Activated CD4-positive, alpha-beta T cell treated with anti-CD3 and anti-CD28 coated beads for 48 hours (primary cell): ENCODE results near the gene RAB11FIP4.
"Not testable (repeated sequence)": the region's sequence is repeated elsewhere in the genome, so short reads cannot be mapped to it uniquely, and the experiment has no call there.

Experiments
- DNase-seq: peaks from one replicate; pipeline ENCODE4 v3.0.0-alpha.2; 2020

RAB11FIP4 gene

DNA sequence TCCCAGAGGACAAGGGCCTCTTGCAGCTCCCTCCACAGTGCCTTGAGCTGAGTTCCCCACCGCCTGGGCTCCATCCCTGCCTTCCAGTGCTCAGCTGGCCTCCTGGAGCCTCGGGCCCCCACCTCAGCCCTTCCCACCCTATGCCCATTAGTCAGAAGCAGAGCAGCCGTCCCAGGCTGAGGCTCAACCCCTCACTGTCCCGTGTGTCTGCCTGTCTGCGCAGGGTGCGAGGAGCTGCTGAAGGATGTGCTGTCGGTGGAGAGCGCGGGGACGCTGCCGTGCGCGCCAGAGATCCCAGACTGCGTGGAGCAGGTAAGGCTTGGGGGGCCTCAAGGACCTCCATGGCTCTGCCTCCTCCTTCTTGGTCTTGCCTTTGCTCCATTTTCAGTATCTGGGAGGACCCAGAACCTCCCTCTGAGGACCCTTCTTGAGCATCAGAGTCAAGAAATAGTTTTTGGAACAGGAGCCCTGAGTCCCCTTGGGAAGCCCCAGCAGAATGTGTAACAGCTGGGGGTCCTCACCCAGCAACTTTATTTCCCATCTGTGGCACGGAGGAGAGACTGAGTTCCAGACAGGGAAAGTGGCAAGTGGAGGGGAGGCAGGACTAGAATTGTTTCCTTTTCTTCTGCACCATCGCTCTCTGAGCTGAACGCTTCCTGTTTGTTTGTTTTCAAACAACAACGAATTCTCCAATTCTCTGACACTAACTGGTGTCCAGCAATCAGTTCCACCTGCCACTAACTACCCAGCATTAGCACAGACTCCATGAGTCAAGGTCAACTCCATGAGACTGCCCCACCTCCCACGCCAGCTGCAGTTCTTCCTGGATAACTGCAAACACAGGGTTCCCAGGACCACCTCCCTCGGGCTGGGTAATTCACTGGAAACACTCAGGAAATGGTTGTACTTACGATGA lies 42.6 kb downstream of the RAB11FIP4 start:
- no peak for DNase-seq

DNA sequence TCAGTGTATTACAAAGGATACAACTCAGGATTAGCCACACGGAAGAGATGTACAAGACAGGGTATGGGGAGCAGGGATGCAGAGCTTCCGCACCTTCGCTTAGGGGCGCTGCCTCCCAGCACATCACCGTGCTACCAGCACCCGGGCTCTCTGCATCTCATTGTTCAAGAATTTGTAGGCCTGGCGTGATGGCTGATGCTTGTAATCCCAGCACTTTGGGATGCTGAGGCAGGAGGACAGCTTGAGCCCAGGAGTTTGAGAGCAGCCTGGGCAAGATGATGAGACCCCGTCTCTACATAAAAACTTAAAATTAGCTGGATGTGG lies 43.2 kb downstream of the RAB11FIP4 start:
- no peak for DNase-seq

DNA sequence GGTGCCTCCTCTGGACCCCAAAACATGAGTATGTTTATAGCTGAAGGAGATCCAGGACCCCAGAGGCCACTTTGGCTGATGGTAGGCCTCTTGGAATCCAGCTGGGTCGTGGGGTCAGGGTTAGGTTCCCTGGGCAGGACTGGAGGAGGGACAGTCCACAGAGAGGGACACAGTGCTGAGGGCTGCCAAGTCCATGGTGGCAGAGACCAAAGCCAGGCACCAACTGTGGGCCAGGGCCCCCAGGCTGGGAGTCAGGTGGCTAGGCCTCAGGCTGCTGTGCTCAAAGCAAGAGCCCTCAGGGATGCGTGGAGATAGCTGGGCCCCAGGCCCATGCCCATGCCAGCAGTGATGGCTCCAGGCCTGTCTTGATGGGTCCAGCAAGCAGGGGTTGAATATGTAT lies 44.1 kb downstream of the RAB11FIP4 start:
- DNase-seq = no peak

DNA sequence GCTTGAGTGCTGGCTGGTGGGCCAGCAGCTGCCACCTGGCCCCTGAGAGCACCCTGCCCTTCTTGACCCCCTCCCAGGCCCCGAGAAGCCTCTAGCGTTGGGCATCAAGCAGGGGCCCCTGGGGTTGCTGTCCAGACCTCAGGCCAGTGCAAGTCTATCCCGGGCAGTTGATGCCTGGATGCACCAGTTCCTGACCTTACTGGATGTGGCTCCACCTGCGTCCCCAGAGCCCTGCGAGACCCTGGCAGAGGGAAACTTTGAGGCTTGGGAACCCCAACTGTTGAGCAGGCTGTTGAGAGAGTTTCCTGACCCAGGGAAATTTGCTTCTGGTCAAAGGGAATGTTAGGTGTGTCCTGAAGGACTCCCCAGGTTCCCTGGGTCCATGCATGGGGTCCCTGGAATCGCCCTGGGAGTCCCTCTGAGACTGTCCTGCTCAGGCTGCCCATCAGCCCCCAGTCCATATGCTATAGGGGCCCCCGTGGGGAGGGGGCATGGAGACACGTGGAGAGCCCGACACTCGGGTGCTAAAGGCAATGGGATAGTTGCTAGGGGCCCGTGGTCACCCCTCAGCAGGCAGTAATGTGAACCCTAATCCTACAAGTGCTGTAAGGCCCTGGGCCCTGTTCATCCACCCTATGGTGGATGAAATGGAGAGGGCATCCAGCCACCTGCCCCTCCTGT lies 46.4 kb downstream of the RAB11FIP4 start:
- DNase-seq = no peak

DNA sequence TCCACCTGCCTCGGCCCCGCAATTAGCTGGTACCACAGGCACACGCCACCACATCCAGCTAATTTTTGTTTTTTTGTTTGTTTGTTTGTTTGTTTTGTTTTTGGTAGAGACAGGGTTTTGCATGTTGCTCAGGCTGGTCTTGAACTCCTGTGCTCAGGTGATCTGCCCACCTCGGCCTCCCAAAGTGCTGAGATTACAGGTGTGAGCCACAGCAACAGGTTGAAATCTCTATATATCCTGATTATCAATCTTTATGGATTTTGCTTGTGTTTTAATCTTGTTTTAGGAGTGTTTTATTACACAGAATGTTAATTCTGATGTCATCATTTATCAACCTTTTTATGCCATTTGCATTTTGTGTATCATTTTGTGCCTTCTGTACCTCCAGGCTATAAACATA lies 48.2 kb downstream of the RAB11FIP4 start:
- no peak for DNase-seq

DNA sequence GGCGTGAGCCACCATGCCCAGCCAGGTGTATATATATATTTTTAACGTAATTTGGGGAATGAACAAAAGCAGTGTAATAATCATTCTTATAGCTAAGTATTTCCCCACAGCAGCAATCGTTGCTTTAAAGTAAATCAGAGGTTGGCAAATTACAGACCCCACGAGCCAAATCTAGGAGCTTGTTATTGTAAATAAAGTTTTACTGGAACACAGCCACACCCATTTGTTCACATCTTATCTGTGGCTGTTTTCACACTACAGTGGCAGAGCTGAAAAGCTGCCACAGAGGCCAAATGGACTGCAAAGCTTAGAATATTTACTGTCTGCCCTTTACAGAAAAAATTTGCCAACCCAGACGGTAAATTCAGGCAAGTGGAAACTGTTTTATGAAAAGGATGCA lies 50.8 kb downstream of the RAB11FIP4 start:
- no peak for DNase-seq

DNA sequence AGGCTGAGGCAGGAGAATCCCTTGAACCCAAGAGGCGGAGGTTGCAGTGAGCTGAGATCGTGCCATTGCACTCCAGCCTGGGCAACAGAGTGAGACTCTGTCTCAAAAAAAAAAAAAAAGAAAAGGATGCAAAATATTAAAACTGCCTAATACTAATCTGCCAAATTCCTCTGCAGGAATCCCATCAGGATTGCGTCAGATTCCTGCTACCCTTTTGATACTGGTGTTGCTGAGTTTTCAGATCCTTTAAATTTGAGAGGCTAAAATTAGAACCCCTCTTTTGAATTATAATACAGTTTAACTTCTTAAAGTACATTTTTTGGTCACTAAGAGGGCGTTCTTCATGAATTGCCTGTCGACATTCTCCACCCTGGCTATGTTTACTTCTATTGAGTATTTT lies 51.4 kb downstream of the RAB11FIP4 start:
- DNase-seq = not testable (repeated sequence)

DNA sequence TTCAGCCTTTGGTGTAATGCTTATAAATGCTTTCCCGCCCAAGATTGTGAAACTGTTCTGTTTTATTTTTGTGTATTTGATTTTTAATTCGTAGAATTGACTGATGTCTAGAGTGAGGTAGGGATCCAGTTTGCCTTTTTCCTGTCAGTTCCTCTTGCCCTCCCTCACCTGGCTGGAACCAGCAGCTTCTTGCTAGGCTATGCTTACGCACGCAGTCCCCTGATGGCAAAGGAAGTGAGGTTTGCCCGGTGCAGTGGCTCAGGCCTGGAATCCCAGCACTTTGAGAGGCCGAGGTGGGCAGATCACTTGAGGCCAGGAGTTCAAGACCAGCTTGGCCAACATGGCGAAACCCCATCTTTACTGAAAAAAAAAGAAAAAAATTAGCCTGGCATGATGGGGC lies 51.9 kb downstream of the RAB11FIP4 start:
- DNase-seq = no peak

DNA sequence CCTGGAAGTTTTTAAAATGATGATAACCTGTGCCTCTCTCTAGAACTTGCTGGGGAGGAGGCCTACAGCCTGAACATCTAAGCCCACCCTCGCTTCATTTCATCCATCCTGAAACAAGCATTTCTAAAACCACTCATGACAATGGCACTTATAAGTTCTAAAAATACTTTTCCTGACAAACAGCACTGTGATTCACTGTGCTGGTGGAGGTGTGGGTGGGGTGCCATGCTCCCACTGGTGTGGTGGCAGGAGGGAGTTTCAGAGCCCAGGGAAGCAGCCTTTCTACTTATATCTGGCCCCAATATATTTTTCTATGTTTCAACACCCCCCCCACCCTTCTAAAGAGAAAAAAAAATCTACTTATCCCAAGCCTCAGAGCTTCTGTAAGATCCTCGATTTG lies 52.6 kb downstream of the RAB11FIP4 start:
- DNase-seq = no peak

DNA sequence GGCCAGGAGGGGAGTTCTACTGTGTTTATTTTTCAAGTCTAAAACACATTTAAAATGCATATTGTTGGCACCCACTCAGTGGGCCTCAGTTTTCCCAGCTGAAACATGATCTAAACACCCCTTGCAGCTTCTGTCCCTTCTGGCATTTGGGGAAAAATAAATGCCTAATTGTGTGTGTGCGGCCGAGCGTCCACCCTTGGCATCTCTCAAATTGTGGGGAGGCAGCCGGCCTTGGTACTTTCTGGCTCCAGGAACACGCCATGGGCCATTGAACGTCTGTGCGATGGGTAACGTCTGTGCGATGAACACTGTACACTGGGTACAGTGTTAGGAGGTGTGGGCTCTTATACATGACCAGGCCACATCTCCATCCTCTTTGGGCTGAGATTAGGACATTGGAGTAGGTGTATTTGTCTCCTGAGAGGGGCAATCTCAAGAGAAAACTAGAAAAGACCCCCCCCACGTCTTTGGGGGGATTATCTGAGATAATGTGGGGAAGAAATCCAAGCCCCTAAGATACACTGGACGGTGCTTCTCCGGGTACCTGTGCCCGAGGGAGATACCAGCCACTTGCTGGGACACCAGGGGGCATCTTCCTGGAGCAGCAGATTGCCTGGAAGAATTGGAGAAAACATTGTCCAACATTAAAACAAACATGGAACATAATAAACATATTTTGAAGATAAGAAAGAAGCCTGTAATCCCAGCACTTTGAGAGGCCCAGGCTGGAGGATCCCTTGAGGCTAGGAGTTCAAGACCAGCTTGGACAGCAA lies 54.9 kb downstream of the RAB11FIP4 start:
- no peak for DNase-seq

DNA sequence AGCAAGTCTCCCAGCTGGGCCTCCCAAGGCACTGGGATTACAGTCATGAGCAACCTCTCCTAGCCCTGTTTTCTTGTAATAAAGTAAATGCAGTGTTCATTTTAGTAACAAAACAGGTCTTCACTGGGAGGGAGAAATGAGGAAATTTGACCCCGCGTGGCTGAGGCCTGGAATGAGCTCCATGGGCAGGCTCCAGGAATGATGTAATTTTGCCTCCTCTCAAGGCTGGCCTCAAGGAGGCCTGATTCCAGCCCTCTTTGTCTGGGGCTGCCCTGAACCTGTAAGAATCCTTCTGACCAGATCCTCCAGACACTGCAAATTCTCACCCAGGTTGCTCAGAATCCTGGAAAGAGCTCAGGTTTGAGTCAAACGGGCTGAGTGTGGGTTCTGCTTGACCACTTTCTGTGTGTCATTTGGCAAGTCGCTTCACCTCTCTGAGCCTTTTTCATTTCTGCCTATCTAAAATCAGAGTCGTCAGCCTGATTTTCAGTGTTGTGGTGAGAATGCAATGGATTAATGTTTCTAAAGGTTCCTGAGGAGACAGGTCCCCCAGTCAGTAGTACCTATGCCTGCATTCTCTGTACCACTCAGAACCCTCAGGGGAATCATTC lies 57.1 kb downstream of the RAB11FIP4 start:
- DNase-seq = no peak

DNA sequence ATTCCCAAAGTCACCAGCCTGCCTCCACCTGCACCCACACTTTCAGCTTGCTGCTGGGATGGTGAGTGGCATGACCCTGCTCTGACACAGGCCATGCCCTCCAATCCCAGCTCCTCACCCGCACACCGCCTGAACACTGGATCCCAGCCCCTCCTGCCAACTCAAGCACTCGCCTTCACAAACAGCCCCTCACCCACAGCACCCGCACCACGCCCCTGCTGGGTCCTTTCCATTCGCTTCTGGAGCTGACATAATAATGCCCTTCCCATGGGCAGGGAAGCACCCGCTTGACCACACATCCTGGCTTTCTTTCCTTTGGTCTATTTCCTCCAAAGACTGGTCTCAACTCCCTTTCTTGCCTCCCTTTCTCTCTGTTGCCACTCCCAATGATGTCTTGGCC lies 57.6 kb downstream of the RAB11FIP4 start:
- DNase-seq = no peak

DNA sequence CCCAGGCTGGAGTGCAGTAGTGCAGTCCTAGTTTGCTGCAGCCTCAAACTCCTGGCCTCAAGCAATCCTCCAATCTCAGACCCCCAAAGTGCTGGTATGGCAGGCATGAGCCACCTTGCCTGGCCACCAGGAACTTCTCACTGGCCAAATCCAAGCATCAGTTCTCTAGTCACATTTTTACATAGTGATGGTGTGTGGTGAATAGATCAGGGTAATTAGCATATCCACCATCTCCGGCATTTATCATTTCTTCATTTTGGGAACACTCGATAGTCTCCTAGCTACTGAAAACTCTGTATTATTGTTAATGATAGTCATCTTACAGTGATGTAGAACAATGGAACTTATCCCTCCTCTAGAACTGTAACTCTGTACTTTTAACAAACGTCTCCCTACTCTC lies 58.3 kb downstream of the RAB11FIP4 start:
- DNase-seq = no peak

DNA sequence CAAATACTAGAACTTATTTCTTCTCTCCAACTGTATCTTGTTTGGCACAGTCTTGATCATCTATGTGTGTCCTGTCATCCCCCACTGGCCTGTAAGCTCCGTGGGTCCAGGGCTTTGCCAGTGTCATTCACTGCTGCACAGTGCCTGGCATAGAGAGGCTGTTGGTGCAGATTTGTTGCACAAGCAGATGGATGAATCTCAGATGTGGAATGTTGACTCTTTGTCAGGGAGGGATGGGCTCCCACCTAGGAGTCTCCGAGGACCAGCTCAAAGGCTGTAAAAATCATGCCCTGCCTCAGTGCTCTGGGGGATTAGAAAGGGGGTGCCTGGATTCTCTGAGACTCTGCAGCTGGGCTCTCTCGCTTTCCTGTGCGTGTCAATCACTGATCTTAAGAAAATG lies 60.6 kb downstream of the RAB11FIP4 start:
- DNase-seq = no peak

DNA sequence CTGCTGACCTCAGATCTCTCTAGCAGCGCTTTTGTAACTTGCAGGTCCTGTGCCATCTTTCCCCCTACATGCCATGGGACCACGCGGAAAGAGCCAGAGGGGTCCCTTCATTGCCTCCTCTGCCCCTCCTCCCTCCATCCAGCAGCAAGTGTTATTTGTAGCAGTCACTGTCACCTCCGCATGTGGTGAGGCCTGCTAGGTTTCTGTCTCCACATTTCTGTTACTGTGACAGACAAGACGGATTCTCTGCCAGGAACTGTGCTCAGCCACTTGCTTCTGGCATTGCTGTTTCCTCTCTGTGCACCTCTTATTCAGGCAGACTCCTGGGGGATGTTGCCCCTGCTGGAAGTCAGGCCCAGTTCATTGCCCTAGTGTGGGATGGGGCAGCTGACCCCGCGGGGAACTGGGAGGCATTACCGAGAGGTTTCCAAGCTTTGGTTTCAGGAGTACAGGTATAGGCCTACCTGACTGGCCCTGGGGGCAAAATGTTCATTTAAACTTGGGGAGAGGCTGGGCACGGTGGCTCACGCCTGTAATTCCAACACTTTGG lies 61.2 kb downstream of the RAB11FIP4 start:
- DNase-seq = no peak

DNA sequence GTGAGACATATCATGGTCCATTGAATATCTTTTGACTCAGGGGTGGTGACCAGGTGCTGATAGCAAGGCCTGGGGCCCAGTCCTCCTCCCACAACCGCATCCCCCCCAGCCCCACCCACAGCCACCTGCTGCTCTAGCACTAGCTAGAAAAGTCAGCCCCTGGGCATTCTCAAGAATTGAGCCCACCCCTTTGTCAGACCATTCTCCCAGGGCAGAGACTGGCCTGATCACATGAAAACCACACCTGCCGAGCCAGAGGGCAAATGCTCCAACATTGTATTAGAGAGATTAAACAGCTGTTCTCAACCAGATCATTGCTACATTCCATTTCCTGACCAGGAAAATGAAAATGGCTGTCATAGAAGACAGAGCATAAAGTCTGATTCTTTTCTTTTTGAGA lies 62.4 kb downstream of the RAB11FIP4 start:
- DNase-seq = no peak

DNA sequence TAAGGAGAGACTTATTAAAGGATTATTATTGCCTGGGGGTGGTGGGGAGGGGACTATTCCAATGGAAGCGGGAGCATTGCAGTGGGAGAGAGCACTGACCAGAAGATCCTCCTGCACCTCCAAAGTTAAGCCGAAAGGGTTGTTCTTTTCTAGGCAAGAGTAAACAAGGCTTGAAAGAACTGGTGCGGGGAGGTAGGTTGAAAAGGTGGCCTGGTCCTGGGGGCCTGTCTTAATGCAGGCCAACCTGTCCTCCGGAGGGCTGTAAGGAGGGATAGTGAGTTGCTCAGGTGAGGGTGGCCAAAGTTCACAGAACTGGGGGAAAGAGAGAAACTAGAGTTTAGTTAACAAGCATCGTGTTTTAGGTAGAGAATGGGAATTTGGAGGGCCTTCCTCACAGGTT lies 65.3 kb downstream of the RAB11FIP4 start:
- no peak for DNase-seq

DNA sequence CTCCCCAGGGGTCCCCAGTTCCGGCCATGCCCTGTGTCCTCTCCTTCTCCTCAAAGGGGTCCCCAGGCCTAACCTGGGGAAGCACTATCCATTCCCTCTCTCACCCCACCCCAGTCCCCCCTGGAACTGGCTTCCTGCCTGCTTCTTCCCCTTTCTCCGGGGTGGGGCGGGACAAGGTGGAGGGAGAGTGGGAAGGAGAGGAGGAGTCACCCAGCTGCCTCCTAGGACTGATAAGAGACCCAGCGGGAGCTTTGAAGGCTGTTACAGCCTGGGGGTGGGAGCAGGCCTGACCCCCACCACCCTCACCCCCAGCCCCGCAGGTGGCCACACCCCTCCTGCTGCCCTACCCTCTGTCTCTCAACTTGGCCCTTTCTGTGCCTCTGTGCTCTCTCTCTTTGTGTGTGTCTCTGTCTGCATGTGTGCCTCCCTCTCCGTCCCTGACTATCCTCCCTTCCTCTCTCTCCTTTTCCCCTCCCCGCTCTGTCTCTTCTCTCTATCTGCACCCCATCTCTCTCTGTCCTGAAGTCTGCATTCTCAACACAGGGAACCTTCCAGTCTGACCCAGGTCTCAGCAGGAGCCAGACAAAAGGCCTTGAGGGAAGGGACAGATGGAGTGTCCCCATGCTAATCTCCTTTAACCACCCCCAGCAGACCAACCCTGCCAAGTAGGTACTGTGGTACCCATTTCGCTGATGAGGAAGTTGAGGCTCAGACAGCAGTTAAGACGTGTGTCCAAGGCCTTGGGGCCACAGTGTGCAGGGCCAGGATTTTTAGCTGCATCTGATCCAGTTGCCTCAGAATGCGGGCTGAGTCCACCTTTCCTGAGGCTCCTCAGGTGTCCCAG lies 66.1 kb downstream of the RAB11FIP4 start:
- no peak for DNase-seq

DNA sequence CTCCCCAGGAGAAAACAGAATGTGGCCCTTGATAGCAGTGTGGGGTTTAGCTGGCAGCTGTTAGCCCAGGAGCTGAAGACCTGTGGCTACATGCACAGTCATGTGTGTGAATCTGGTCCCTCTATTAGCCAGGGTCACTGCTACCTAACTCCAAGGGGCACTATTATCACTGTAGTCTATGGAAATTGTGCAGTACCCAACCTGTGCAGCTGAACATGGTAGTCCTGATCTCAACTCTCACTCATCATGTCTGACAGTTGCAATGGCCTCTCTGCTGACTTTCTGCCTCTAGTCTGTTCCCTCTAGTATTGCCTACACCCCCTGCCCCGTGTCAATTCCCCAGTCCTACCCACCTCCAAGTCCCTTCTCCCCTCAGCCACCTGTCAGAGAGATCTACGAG lies 67.4 kb downstream of the RAB11FIP4 start:
- no peak for DNase-seq

DNA sequence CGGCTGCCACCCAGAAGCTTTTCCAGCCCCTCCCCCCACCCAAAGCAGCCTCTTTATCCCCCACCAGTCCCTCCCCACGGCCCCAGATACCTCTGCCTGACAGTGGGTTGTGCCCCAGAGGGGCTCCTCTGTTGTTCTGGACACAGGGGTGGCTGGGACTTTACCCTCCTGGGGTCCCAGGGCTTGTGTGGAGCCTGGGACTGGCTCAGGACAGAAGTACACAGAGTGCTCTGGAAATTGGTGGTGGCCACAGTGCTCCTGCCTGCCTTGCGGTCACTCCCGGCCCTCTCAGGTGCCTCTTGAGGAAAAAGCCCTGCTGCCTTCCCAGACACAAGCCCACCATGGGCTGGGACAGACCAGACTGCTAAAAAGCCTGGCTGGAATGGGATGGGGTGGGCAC lies 68.2 kb downstream of the RAB11FIP4 start:
- DNase-seq = no peak

DNA sequence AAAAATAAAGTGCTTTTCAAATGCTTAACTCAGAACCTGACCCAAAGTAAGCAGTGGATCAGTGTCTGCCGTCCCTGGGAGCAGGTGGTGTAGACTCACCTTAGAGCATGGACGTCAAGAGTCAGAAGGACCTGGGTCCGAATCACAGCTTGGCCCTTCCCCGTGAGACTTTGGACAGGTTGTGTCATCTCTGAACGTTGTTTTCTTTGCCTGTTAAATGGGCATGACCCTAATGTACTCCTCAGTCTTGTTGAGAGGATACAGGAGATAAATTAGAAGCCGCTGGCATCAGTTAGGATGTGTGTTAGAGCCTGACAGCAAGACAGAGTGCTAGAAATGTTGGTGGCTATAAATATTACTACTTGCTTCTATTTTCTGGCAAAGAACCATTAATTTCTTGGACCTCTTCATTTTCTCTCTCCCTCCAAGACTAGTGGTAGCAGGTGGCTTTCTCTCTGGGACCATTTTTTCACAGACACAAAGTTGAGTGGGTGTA lies 68.8 kb downstream of the RAB11FIP4 start:
- DNase-seq = no peak

DNA sequence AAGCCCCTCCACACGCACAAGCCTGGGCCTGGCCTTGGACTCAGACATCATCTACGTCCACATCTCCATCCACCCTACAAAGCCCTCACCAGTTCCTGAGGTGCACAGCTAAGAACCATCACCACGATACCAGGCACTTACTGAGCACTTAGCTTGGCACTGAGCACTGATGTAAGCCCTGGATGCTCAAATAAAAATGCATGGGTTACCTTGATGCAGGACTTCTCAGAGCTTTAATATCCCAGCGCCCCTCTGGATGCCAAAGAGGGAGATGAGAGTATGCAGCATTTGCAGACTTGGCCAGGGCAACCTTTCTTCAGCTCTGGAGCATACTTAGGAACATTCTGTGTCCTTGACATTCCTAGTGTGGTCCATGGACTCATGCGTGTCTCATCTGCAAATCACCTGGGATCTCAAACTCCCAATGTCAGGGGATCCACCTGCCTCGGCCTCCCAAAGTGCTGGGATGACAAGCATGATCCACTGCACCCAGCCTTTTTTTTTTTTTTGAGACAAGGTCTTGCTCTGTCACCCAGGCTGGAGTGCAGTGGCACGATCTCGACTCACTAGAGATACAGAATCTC lies 69.8 kb downstream of the RAB11FIP4 start:
- no peak for DNase-seq
